ENCODE measurements around the gene PLXNA3.

The PLXNA3 gene

DNA sequence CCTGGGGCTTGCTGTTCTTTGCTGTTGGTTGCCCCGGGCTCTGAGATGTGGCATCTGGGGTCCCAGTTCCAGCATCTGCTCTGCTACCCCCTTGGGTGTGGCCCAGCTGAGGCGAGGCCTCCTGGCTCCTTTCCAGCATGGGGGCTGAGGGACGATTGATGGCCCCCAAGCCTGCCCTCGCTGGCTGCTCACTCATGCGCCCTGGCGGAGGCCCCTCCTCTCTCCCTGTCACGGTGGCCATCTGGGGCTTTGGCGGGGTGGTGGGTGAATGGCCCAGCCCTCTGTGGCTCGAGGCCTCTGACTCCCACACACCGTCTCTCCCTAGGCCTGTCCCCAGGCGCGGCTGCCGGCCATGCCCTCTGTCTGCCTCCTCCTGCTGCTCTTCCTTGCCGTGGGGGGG, 1.8 kb downstream of the PLXNA3 start:
- Histone ChIP-seq H3K36me3 (ENCODE audit: control insufficient read depth, insufficient read depth, low read length) (peaks cover 33% of the 10 kb centered on the region), H3K27me3 (ENCODE audit: control insufficient read depth, insufficient read depth, low read length) (no peaks in the 10 kb centered on the region), H3K9me3 (ENCODE audit: control insufficient read depth, insufficient read depth, low read depth, low read length) (peaks cover 25% of the 10 kb centered on the region; the same call in 1 of the 2 replicates), H3K4me1 (ENCODE audit: control insufficient read depth, insufficient read depth, low read length) (peaks cover 3% of the 10 kb centered on the region; the same call in 1 of the 2 replicates), H3K4me3 (ENCODE audit: low read depth, low read length) (no peak overlapping the region; the same call in 1 of the 2 replicates), H3K27ac (ENCODE audit: low read depth, low read length) (no peak overlapping the region), H3K9ac (ENCODE audit: low read length) (peak overlapping the region; percentile 33)

- no peak overlapping the region for H3K27ac ChIP-seq (ENCODE audit: low read depth, low read length)
- H3K4me1 ChIP-seq (ENCODE audit: control insufficient read depth, insufficient read depth, low read length): peaks cover 3% of the 10 kb centered on the region; the same call in 1 of the 2 replicates
- H3K36me3 ChIP-seq (ENCODE audit: control insufficient read depth, insufficient read depth, low read length): peaks cover 38% of the 10 kb centered on the region
- H3K9me3 ChIP-seq (ENCODE audit: control insufficient read depth, insufficient read depth, low read depth, low read length): peaks cover 25% of the 10 kb centered on the region; the same call in 1 of the 2 replicates
- H3K9ac ChIP-seq (ENCODE audit: low read length): peak overlapping the region; percentile 33
- no peaks in the 10 kb centered on the region for H3K27me3 ChIP-seq (ENCODE audit: control insufficient read depth, insufficient read depth, low read length)
- no peak overlapping the region for H3K4me3 ChIP-seq (ENCODE audit: low read depth, low read length)
Observed at GRCh38 chrX:154460326-154460725, 2.2 kb downstream of the PLXNA3 start.

GRCh38 chrX:154462396-154462795, 4.3 kb downstream of the PLXNA3 start:
- Histone ChIP-seq H3K27me3 (ENCODE audit: control insufficient read depth, insufficient read depth, low read length) (no peaks in the 10 kb centered on the region), H3K9ac (ENCODE audit: low read length) (no peak overlapping the region), H3K9me3 (ENCODE audit: control insufficient read depth, insufficient read depth, low read depth, low read length) (peaks cover 30% of the 10 kb centered on the region; the same call in 1 of the 2 replicates), H3K4me3 (ENCODE audit: low read depth, low read length) (no peak overlapping the region), H3K36me3 (ENCODE audit: control insufficient read depth, insufficient read depth, low read length) (peaks cover 56% of the 10 kb centered on the region), H3K27ac (ENCODE audit: low read depth, low read length) (no peak overlapping the region), H3K4me1 (ENCODE audit: control insufficient read depth, insufficient read depth, low read length) (peaks cover 3% of the 10 kb centered on the region; the same call in 1 of the 2 replicates)

GRCh38 chrX:154463611-154464220, 5.6 kb downstream of the PLXNA3 start:
- H3K9ac ChIP-seq (ENCODE audit: low read length): no peak overlapping the region
- peaks cover 30% of the 10 kb centered on the region; the same call in 1 of the 2 replicates for H3K9me3 ChIP-seq (ENCODE audit: control insufficient read depth, insufficient read depth, low read depth, low read length)
- H3K27ac ChIP-seq (ENCODE audit: low read depth, low read length): no peak overlapping the region
- peaks cover 68% of the 10 kb centered on the region for H3K36me3 ChIP-seq (ENCODE audit: control insufficient read depth, insufficient read depth, low read length)
- H3K27me3 ChIP-seq (ENCODE audit: control insufficient read depth, insufficient read depth, low read length): no peaks in the 10 kb centered on the region
- H3K4me3 ChIP-seq (ENCODE audit: low read depth, low read length): no peak overlapping the region
- peaks cover 3% of the 10 kb centered on the region; the same call in 1 of the 2 replicates for H3K4me1 ChIP-seq (ENCODE audit: control insufficient read depth, insufficient read depth, low read length)

DNA sequence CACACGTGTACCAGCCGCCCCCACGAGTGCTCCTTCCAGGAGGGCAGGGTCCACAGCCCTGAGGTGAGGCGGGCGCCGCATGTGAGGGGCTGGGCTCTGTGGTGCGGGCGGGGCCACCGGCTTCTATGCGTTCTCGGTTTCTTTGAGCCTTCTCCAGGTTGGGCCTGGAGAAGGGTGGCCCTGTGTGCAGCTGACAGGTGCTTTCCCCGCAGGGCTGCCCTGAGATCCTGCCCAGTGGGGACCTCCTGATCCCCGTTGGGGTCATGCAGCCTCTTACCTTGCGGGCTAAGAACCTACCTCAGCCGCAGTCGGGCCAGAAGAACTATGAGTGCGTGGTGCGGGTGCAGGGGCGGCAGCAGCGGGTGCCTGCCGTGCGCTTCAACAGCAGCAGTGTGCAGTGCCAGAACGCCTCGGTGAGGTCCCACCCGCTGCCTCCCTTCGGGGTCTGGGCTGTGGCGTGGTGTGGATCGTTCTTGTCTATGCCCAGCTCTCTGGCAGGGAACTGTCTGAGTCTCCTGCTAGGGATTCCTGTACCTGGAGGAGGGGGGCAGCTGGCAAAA, 6.8 kb downstream of the PLXNA3 start:
- Histone ChIP-seq H3K9me3 (ENCODE audit: control insufficient read depth, insufficient read depth, low read depth, low read length) (peaks cover 41% of the 10 kb centered on the region; the same call in 1 of the 2 replicates), H3K4me3 (ENCODE audit: low read depth, low read length) (no peak overlapping the region), H3K9ac (ENCODE audit: low read length) (no peak overlapping the region), H3K4me1 (ENCODE audit: control insufficient read depth, insufficient read depth, low read length) (no peaks in the 10 kb centered on the region; the same call in 1 of the 2 replicates), H3K27me3 (ENCODE audit: control insufficient read depth, insufficient read depth, low read length) (no peaks in the 10 kb centered on the region), H3K36me3 (ENCODE audit: control insufficient read depth, insufficient read depth, low read length) (peaks cover 80% of the 10 kb centered on the region), H3K27ac (ENCODE audit: low read depth, low read length) (no peak overlapping the region)

DNA sequence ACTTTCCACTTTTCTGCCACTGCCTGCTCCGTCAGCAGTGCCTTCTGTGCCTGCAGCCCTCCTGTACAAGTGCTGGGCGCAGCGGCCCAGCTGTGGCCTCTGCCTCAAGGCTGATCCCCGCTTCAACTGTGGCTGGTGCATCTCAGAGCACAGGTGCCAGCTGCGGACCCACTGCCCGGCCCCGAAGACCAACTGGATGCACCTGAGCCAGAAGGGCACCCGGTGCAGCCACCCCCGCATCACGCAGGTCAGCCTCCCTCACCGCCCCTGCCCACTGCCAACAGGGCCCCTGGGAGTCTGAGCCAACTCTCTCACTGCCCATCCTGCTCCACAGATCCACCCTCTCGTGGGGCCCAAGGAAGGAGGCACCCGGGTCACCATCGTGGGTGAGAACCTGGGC, 7.5 kb downstream of the PLXNA3 start:
- Histone ChIP-seq H3K36me3 (ENCODE audit: control insufficient read depth, insufficient read depth, low read length) (peaks cover 87% of the 10 kb centered on the region), H3K4me3 (ENCODE audit: low read depth, low read length) (no peak overlapping the region), H3K9ac (ENCODE audit: low read length) (no peak overlapping the region), H3K27me3 (ENCODE audit: control insufficient read depth, insufficient read depth, low read length) (no peaks in the 10 kb centered on the region), H3K9me3 (ENCODE audit: control insufficient read depth, insufficient read depth, low read depth, low read length) (peaks cover 42% of the 10 kb centered on the region; the same call in 1 of the 2 replicates), H3K27ac (ENCODE audit: low read depth, low read length) (no peak overlapping the region), H3K4me1 (ENCODE audit: control insufficient read depth, insufficient read depth, low read length) (no peaks in the 10 kb centered on the region)

- peaks cover 89% of the 10 kb centered on the region for H3K36me3 ChIP-seq (ENCODE audit: control insufficient read depth, insufficient read depth, low read length)
- no peak overlapping the region for H3K27ac ChIP-seq (ENCODE audit: low read depth, low read length)
- peaks cover 42% of the 10 kb centered on the region; the same call in 1 of the 2 replicates for H3K9me3 ChIP-seq (ENCODE audit: control insufficient read depth, insufficient read depth, low read depth, low read length)
- no peak overlapping the region for H3K4me3 ChIP-seq (ENCODE audit: low read depth, low read length)
- no peaks in the 10 kb centered on the region for H3K4me1 ChIP-seq (ENCODE audit: control insufficient read depth, insufficient read depth, low read length)
- H3K27me3 ChIP-seq (ENCODE audit: control insufficient read depth, insufficient read depth, low read length): no peaks in the 10 kb centered on the region
- no peak overlapping the region for H3K9ac ChIP-seq (ENCODE audit: low read length)
Observed at GRCh38 chrX:154466036-154466435, 8.0 kb downstream of the PLXNA3 start.

DNA sequence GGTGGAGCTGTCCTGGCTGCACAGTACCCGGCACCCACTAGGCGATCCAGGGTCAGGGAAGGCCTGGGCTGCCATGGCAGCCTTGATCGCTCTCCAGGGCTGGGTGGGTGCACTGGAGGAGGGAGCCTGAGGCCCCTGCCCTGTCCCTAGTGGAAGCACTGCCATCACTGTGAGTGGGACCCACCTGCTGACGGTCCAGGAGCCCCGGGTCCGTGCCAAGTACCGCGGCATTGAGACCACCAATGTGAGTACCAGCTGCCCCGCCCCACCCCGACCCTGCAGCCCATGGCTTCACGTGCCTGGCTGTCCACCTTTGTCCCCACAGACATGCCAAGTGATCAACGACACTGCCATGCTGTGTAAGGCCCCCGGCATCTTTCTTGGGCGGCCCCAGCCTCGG, 8.8 kb downstream of the PLXNA3 start:
- H3K9ac ChIP-seq (ENCODE audit: low read length): no peak overlapping the region
- H3K9me3 ChIP-seq (ENCODE audit: control insufficient read depth, insufficient read depth, low read depth, low read length): peaks cover 42% of the 10 kb centered on the region; the same call in 1 of the 2 replicates
- no peak overlapping the region for H3K27ac ChIP-seq (ENCODE audit: low read depth, low read length)
- H3K4me3 ChIP-seq (ENCODE audit: low read depth, low read length): no peak overlapping the region
- H3K4me1 ChIP-seq (ENCODE audit: control insufficient read depth, insufficient read depth, low read length): no peaks in the 10 kb centered on the region
- no peaks in the 10 kb centered on the region for H3K27me3 ChIP-seq (ENCODE audit: control insufficient read depth, insufficient read depth, low read length)
- H3K36me3 ChIP-seq (ENCODE audit: control insufficient read depth, insufficient read depth, low read length): peaks cover 87% of the 10 kb centered on the region

DNA sequence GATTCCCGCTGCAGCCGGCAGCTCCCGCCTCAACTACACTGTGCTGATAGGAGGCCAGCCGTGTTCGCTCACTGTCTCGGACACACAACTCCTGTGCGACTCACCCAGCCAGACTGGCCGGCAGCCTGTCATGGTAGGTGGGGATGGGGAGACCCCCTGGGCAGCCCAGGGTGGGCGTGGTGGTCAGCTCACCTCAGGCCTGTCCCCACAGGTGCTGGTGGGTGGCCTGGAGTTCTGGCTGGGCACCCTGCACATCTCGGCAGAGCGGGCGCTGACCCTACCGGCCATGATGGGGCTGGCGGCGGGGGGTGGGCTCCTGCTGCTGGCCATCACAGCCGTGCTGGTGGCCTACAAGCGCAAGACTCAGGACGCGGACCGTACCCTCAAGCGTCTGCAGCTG, 9.5 kb downstream of the PLXNA3 start:
- Histone ChIP-seq H3K9me3 (ENCODE audit: control insufficient read depth, insufficient read depth, low read depth, low read length) (peaks cover 37% of the 10 kb centered on the region; the same call in 1 of the 2 replicates), H3K27me3 (ENCODE audit: control insufficient read depth, insufficient read depth, low read length) (no peaks in the 10 kb centered on the region), H3K4me3 (ENCODE audit: low read depth, low read length) (no peak overlapping the region), H3K27ac (ENCODE audit: low read depth, low read length) (no peak overlapping the region), H3K4me1 (ENCODE audit: control insufficient read depth, insufficient read depth, low read length) (no peaks in the 10 kb centered on the region), H3K36me3 (ENCODE audit: control insufficient read depth, insufficient read depth, low read length) (peaks cover 83% of the 10 kb centered on the region), H3K9ac (ENCODE audit: low read length) (no peak overlapping the region)

GRCh38 chrX:154468217-154468616, 10.1 kb downstream of the PLXNA3 start:
- H3K27me3 ChIP-seq (ENCODE audit: control insufficient read depth, insufficient read depth, low read length): no peaks in the 10 kb centered on the region
- no peak overlapping the region for H3K27ac ChIP-seq (ENCODE audit: low read depth, low read length)
- H3K9me3 ChIP-seq (ENCODE audit: control insufficient read depth, insufficient read depth, low read depth, low read length): peaks cover 38% of the 10 kb centered on the region; the same call in 1 of the 2 replicates
- H3K36me3 ChIP-seq (ENCODE audit: control insufficient read depth, insufficient read depth, low read length): peaks cover 77% of the 10 kb centered on the region
- H3K4me3 ChIP-seq (ENCODE audit: low read depth, low read length): no peak overlapping the region
- no peak overlapping the region for H3K9ac ChIP-seq (ENCODE audit: low read length)
- no peaks in the 10 kb centered on the region for H3K4me1 ChIP-seq (ENCODE audit: control insufficient read depth, insufficient read depth, low read length)

GRCh38 chrX:154469114-154469513, 11.0 kb downstream of the PLXNA3 start:
- Histone ChIP-seq H3K27ac (ENCODE audit: low read depth, low read length) (no peak overlapping the region), H3K27me3 (ENCODE audit: control insufficient read depth, insufficient read depth, low read length) (no peaks in the 10 kb centered on the region), H3K4me1 (ENCODE audit: control insufficient read depth, insufficient read depth, low read length) (no peaks in the 10 kb centered on the region), H3K9me3 (ENCODE audit: control insufficient read depth, insufficient read depth, low read depth, low read length) (peaks cover 41% of the 10 kb centered on the region; the same call in 1 of the 2 replicates), H3K36me3 (ENCODE audit: control insufficient read depth, insufficient read depth, low read length) (peaks cover 72% of the 10 kb centered on the region), H3K9ac (ENCODE audit: low read length) (no peak overlapping the region), H3K4me3 (ENCODE audit: low read depth, low read length) (no peak overlapping the region)

All from HUES6 (cell line).